NB4 (cell line): ENCODE data around the gene ANKRD42.

Experiments used
- MYC ChIP-seq: IDR thresholded peaks from 2 replicates; pipeline ENCODE4 v1.6.1; 2011; ENCODE audit warnings: low read depth, low read length
- POLR2A ChIP-seq: IDR thresholded peaks from 2 replicates; pipeline ENCODE4 v1.6.1; 2011; ENCODE audit warnings: mild to moderate bottlenecking; ENCODE audit not compliant: insufficient read length; ENCODE audit errors: extremely low read depth
- TF ChIP-seq, protein P1 (sequence below): IDR thresholded peaks from one replicate; pipeline ENCODE4 v1.5.1; 2012; ENCODE audit warnings: low read depth, low read length
- TF ChIP-seq, protein P2 (sequence below): IDR thresholded peaks from 2 replicates; pipeline ENCODE4 v1.6.1; 2011; ENCODE audit warnings: low read depth, low read length

DNA sequence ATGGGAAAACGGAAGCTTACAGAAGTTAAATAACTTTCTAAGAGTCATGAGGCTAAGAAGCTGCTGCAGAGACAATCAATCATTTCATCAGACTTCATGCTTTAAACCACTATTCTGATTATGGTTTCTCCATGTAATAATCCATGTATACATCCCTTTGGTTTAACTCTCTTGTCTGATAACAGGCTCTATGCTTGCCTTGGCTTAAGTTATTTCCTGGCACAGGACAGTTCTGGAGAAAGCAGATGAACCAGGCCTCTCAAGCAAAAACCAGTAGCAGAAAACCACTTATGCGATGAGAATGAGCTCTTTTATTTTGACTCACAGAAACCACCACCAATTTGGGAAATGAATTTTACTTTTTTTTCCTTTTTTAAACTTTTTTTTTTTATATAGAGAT, 43.1 kb upstream of the ANKRD42 start:
- TF ChIP-seq, protein P1, sequence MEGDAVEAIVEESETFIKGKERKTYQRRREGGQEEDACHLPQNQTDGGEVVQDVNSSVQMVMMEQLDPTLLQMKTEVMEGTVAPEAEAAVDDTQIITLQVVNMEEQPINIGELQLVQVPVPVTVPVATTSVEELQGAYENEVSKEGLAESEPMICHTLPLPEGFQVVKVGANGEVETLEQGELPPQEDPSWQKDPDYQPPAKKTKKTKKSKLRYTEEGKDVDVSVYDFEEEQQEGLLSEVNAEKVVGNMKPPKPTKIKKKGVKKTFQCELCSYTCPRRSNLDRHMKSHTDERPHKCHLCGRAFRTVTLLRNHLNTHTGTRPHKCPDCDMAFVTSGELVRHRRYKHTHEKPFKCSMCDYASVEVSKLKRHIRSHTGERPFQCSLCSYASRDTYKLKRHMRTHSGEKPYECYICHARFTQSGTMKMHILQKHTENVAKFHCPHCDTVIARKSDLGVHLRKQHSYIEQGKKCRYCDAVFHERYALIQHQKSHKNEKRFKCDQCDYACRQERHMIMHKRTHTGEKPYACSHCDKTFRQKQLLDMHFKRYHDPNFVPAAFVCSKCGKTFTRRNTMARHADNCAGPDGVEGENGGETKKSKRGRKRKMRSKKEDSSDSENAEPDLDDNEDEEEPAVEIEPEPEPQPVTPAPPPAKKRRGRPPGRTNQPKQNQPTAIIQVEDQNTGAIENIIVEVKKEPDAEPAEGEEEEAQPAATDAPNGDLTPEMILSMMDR = no peak
- no peak for TF ChIP-seq POLR2A
- TF ChIP-seq, protein P2, sequence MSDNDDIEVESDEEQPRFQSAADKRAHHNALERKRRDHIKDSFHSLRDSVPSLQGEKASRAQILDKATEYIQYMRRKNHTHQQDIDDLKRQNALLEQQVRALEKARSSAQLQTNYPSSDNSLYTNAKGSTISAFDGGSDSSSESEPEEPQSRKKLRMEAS = no peak
- TF ChIP-seq MYC = no peak
